Measurements from ENCODE around the gene TICRR. TPM values are rescaled to one million over a fixed set of nuclear protein-coding genes. Genes with fewer than 3 reads are reported as not detected.

The TICRR gene
- polyA plus RNA-seq, 2 of the 4 experiments (the other 2 are of a cell fraction), result 7.8 to 11.6 TPM

Other genes starting within 250 kb of the TICRR start
- 24.1 and 34.0 TPM in 2 replicates for gene POLG, start 240.6 kb upstream of the TICRR start, polyA plus RNA-seq (2011; rRNA removed)
- 47.8 to 50.2 TPM (median 50.0 TPM) in 3 replicates for gene POLG, start 240.6 kb upstream of the TICRR start, polyA plus RNA-seq (2017; fragmentation: RNase III; extraction: RNeasy Plus Mini Kit Qiagen cat#74134 plus additional on column Dnase treatment)
- gene RHCG, start 78.9 kb upstream of the TICRR start, polyA plus RNA-seq (2011; rRNA removed), result 11.0 and 16.6 TPM in 2 replicates
- gene RHCG, start 78.9 kb upstream of the TICRR start, polyA plus RNA-seq (2017; fragmentation: RNase III; extraction: RNeasy Plus Mini Kit Qiagen cat#74134 plus additional on column Dnase treatment), result 3.1 to 3.7 TPM (median 3.6 TPM) in 3 replicates
- gene KIF7, start 80.0 kb downstream of the TICRR start, polyA plus RNA-seq (2011; rRNA removed), result 2.1 and 2.2 TPM in 2 replicates
- 3.3 to 4.1 TPM (median 3.9 TPM) in 3 replicates for gene KIF7, start 80.0 kb downstream of the TICRR start, polyA plus RNA-seq (2017; fragmentation: RNase III; extraction: RNeasy Plus Mini Kit Qiagen cat#74134 plus additional on column Dnase treatment)
- gene PLIN1, start 103.9 kb downstream of the TICRR start, polyA plus RNA-seq (2011; rRNA removed), result 0.56 and 0.74 TPM in 2 replicates
- 0.13 to 0.28 TPM (median 0.27 TPM) in 3 replicates for gene PLIN1, start 103.9 kb downstream of the TICRR start, polyA plus RNA-seq (2017; fragmentation: RNase III; extraction: RNeasy Plus Mini Kit Qiagen cat#74134 plus additional on column Dnase treatment)
- gene PEX11A, start 115.3 kb downstream of the TICRR start, polyA plus RNA-seq (2011; rRNA removed), result 8.1 and 11.3 TPM in 2 replicates
- gene PEX11A, start 115.3 kb downstream of the TICRR start, polyA plus RNA-seq (2017; fragmentation: RNase III; extraction: RNeasy Plus Mini Kit Qiagen cat#74134 plus additional on column Dnase treatment), result 5.2 to 6.3 TPM (median 6.0 TPM) in 3 replicates
- gene WDR93, start 115.3 kb downstream of the TICRR start, polyA plus RNA-seq (2011; rRNA removed), result 0.26 and 0.38 TPM in 2 replicates
- 0.10 to 0.16 TPM (median 0.12 TPM) in 3 replicates for gene WDR93, start 115.3 kb downstream of the TICRR start, polyA plus RNA-seq (2017; fragmentation: RNase III; extraction: RNeasy Plus Mini Kit Qiagen cat#74134 plus additional on column Dnase treatment)
- gene MESP1, start 175.8 kb downstream of the TICRR start, polyA plus RNA-seq (2011; rRNA removed), result 1.2 and 1.7 TPM in 2 replicates
- 2.3 to 2.8 TPM (median 2.7 TPM) in 3 replicates for gene MESP1, start 175.8 kb downstream of the TICRR start, polyA plus RNA-seq (2017; fragmentation: RNase III; extraction: RNeasy Plus Mini Kit Qiagen cat#74134 plus additional on column Dnase treatment)
- gene MESP2, start 200.9 kb downstream of the TICRR start, polyA plus RNA-seq (2011; rRNA removed), result 0.22 and 0.24 TPM in 2 replicates
- gene MESP2, start 200.9 kb downstream of the TICRR start, polyA plus RNA-seq (2017; fragmentation: RNase III; extraction: RNeasy Plus Mini Kit Qiagen cat#74134 plus additional on column Dnase treatment), result 0.50 to 0.57 TPM (median 0.53 TPM) in 3 replicates
- 3.8 and 5.3 TPM in 2 replicates for gene ANPEP, start 239.4 kb downstream of the TICRR start, polyA plus RNA-seq (2011; rRNA removed)
- 9.3 to 12.5 TPM (median 9.9 TPM) in 3 replicates for gene ANPEP, start 239.4 kb downstream of the TICRR start, polyA plus RNA-seq (2017; fragmentation: RNase III; extraction: RNeasy Plus Mini Kit Qiagen cat#74134 plus additional on column Dnase treatment)